GM06990 (cell line): ENCODE data around the gene SFMBT1.

ENCODE experiments used
- DNase-seq: peaks from one replicate; pipeline ENCODE4 v3.0.0-alpha.2; 2011; ENCODE audit not compliant: insufficient read length; ENCODE audit errors: extremely low read depth
- H3K27me3 ChIP-seq: replicated peaks from 2 replicates; pipeline ENCODE4 v1.6.0; 2011; ENCODE audit warnings: low read length; ENCODE audit not compliant: control insufficient read depth, insufficient read depth
- H3K36me3 ChIP-seq: 2 replicates; pipeline ENCODE4 v1.5.1; 2011; ENCODE audit warnings: low read length; ENCODE audit not compliant: control insufficient read depth, insufficient read depth
- H3K4me3 ChIP-seq: replicated peaks from 2 replicates; pipeline ENCODE4 v1.5.1; 2011; ENCODE audit warnings: low read depth, mild to moderate bottlenecking, control low read depth, low read length
- TF ChIP-seq, protein P1 (sequence below): IDR thresholded peaks from 2 replicates; pipeline ENCODE4 v1.5.1; 2011; ENCODE audit warnings: low read length, control low read depth, mild to moderate bottlenecking, inconsistent platforms; ENCODE audit not compliant: insufficient read depth, poor library complexity, severe bottlenecking

SFMBT1 gene

DNA sequence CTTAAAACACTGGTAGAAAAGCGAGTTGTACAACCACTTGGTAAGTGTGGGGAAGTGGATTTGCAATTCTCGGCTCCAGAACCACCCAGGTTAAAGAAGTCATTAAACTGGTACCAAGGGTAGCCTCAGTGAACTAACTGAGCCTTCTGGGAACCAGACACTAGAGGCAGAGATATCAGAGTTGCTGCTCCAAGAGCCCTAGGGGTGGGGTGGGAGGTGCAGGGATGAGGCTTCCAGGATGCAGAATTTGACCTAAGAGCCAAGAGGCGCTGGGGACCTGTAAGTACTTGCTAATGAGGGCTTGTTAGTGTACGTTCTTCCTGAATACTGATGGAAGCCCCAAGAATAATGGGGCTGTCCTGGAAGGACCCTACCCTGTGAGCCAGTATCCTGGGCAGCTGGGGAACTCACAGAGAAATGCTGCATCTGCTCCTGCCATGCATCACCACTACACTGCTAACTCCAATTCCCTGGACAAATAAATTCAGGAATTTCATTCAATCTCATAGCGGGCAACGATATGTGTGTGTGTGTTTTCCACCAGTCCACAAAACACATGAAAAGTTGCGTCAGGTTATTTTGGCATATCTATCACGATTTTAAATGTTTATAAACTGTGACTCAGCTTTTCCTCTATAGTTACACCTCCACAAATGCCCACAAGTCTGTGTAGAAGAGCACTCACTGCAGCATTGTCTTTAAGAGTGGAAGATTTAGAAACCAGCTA lies 172.3 kb downstream of the SFMBT1 start:
- H3K4me3 ChIP-seq = no peak overlapping the region
- TF ChIP-seq, protein P1, sequence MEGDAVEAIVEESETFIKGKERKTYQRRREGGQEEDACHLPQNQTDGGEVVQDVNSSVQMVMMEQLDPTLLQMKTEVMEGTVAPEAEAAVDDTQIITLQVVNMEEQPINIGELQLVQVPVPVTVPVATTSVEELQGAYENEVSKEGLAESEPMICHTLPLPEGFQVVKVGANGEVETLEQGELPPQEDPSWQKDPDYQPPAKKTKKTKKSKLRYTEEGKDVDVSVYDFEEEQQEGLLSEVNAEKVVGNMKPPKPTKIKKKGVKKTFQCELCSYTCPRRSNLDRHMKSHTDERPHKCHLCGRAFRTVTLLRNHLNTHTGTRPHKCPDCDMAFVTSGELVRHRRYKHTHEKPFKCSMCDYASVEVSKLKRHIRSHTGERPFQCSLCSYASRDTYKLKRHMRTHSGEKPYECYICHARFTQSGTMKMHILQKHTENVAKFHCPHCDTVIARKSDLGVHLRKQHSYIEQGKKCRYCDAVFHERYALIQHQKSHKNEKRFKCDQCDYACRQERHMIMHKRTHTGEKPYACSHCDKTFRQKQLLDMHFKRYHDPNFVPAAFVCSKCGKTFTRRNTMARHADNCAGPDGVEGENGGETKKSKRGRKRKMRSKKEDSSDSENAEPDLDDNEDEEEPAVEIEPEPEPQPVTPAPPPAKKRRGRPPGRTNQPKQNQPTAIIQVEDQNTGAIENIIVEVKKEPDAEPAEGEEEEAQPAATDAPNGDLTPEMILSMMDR = no peak
- no peak for DNase-seq

DNA sequence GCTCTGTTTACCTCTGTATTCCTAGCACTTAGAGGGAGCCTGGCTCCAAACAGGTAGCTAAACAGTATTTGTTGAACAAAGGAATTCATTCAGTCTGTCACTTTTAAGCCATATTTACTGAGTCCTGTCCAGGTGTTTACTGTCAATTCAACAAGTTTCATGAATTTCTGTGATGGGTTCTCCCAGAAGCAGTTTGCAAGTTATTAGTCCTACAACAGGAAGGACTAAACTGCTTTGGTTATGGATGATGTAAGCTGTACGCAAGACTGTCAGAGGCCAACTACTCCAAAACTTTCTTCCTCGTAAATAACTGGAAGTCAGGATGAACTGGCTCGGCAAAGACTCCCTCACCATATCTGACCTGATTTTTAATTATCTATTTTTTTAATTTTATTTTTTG lies 173.6 kb downstream of the SFMBT1 start:
- no peak for DNase-seq
- Histone ChIP-seq H3K4me3 (no peak overlapping the region), H3K36me3 (no peaks in the 10 kb centered on the region), H3K27me3 (no peaks in the 10 kb centered on the region)
- TF ChIP-seq, protein P1 = no peak

More for the DNA sequence above, 172.3 kb downstream of the SFMBT1 start:
- H3K27me3 ChIP-seq = no peaks in the 10 kb centered on the region
- H3K36me3 ChIP-seq = no peaks in the 10 kb centered on the region

DNA sequence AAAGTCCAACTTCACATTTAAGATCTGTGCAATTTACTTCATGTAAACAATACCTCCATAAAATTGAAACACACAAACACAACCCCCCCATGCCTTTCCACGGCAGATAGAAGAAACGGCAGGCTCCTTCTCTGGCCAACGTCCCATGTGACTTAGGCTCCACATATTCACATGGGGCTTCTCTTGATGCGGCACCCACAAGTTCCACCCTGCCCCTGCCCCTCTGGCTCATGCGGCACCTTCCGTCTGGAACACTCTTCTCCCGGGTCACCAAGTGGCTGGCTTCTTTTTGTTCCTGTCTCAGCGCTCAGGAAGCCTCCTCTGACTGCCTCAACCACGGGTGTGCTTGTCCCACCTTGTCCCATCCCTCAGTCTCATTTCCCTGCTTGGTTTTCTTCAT lies 174.1 kb downstream of the SFMBT1 start:
- TF ChIP-seq, protein P1 = no peak
- DNase-seq = no peak
- H3K36me3 ChIP-seq = no peaks in the 10 kb centered on the region
- no peaks in the 10 kb centered on the region for H3K27me3 ChIP-seq
- no peak overlapping the region for H3K4me3 ChIP-seq

DNA sequence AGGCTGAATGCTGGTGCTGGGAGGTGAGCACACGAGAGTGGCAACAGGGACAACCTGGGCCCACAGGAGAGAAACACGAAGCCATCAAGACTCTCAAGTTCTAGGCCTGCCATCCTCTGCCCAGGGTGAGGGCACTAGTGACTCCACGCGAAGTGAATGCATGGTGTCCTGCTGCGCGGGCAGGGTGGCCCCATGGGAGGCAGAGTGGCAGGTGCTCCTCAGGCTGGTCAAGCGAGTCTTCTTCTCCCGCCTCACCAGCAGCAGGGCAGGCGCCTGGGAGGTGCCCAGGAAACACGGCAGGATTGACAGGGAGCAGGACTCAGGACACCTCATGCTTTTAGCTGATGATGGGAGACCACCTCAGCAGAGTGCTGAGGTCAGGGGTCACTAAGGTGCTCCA lies 175.4 kb downstream of the SFMBT1 start:
- TF ChIP-seq, protein P1 = no peak
- Histone ChIP-seq H3K27me3 (no peaks in the 10 kb centered on the region), H3K4me3 (no peak overlapping the region), H3K36me3 (no peaks in the 10 kb centered on the region; the same call in 1 of the 2 replicates)
- no peak for DNase-seq

DNA sequence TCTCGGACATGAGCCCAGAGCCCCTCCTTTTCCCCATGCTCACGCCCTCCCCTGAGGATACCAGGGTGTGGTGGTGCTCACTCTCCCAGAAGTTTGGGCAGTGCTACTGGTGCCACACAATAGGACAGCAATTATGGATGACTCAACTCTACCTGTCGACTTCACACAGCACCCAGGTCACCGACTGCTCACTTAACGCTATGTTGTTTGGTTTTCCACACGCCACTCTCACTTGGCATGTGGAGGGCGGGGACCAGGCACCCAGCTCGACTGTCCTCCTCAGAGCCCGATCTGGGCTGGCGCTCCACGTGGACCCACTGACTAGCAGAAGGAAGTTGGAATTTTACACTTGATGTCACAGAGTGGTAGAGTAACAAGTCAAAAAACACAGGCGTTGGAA lies 179.4 kb downstream of the SFMBT1 start:
- H3K27me3 ChIP-seq = no peaks in the 10 kb centered on the region
- TF ChIP-seq, protein P1 = no peak
- H3K4me3 ChIP-seq = no peak overlapping the region
- DNase-seq = no peak
- H3K36me3 ChIP-seq = no peaks in the 10 kb centered on the region; the same call in 1 of the 2 replicates
